ENCODE data around the gene FPR1. TPM values are rescaled to one million over a fixed set of nuclear protein-coding genes. Genes with fewer than 3 reads are reported as not detected.

The FPR1 gene
- total RNA-seq, 1 experiment from 2014 or later = 6.2 TPM

GRCh38 chr19:51799034-51799773 lies 47.5 kb upstream of the FPR1 start:
- H3K9me3 Mint-ChIP-seq (ENCODE audit: unreplicated experiment) = peaks cover 11% of the 10 kb centered on the region
- intact Hi-C loops (cut with micrococcal nuclease) = loop anchor here (10.0 kb wide), 1 partner anchor 694 kb away; the partner anchor contains the start of gene CTU1
- no peaks in the 10 kb centered on the region for H3K36me3 Mint-ChIP-seq (ENCODE audit: insufficient read depth, unreplicated experiment)
- no peak for TF ChIP-seq CTCF (IDR thresholded peaks at IDR 0.05; ENCODE audit: unreplicated experiment)
- no TSS peak for BruUV-seq (replicated peaks)
- CTCF ChIA-PET = interaction anchor here (0.6 to 2.1 kb wide), 8 partner anchors 8 to 413 kb away, joined by 3 to 18 read pairs (median 3); no protein-coding TSS in a partner anchor
- peak overlapping the region; percentile 2 for H3K4me3 Mint-ChIP-seq (ENCODE audit: unreplicated experiment)
- POLR2A ChIA-PET = interaction anchor here (0.6 to 3.2 kb wide), 8 partner anchors 10 to 473 kb away, joined by 3 to 12 read pairs (median 4); no protein-coding TSS in a partner anchor
- no peaks in the 10 kb centered on the region for H3K27me3 Mint-ChIP-seq (ENCODE audit: insufficient read depth, unreplicated experiment)
- H3K4me1 Mint-ChIP-seq (ENCODE audit: insufficient read depth, unreplicated experiment) = peaks cover 16% of the 10 kb centered on the region
- peak overlapping the region; percentile 43 for H3K27ac Mint-ChIP-seq (ENCODE audit: low read depth, unreplicated experiment)
- DNase-seq (ENCODE audit: unreplicated experiment) = peak; percentile 93

- H3K4me3 Mint-ChIP-seq (ENCODE audit: unreplicated experiment) = no peak overlapping the region
- BruUV-seq (replicated peaks) = no TSS peak
- CTCF ChIA-PET = interaction anchor here (0.6 kb wide), 1 partner anchor 92 kb away, joined by 5 read pairs; no protein-coding TSS in a partner anchor
Measured at GRCh38 chr19:51798062-51798461, 46.4 kb upstream of the FPR1 start.

GRCh38 chr19:51797480-51797879 lies 45.8 kb upstream of the FPR1 start:
- H3K4me1 Mint-ChIP-seq (ENCODE audit: insufficient read depth, unreplicated experiment) = peaks cover 16% of the 10 kb centered on the region
- DNase-seq (ENCODE audit: unreplicated experiment) = no peak
- H3K36me3 Mint-ChIP-seq (ENCODE audit: insufficient read depth, unreplicated experiment) = no peaks in the 10 kb centered on the region
- no peaks in the 10 kb centered on the region for H3K27me3 Mint-ChIP-seq (ENCODE audit: insufficient read depth, unreplicated experiment)
- peaks cover 11% of the 10 kb centered on the region for H3K9me3 Mint-ChIP-seq (ENCODE audit: unreplicated experiment)
- intact Hi-C loops (cut with micrococcal nuclease) = loop anchor here (10.0 kb wide), 1 partner anchor 693 kb away; the partner anchor contains the start of gene CTU1
- CTCF ChIA-PET = interaction anchor here (2.2 kb wide), 1 partner anchor 11 kb away, joined by 7 read pairs; no protein-coding TSS in a partner anchor
- no peak for TF ChIP-seq CTCF (IDR thresholded peaks at IDR 0.05; ENCODE audit: unreplicated experiment)
- no TSS peak for BruUV-seq (replicated peaks)
- no peak overlapping the region for H3K27ac Mint-ChIP-seq (ENCODE audit: low read depth, unreplicated experiment)
- POLR2A ChIA-PET = interaction anchor here (3.2 kb wide), 1 partner anchor 13 kb away, joined by 12 read pairs; no protein-coding TSS in a partner anchor
- H3K4me3 Mint-ChIP-seq (ENCODE audit: unreplicated experiment) = no peak overlapping the region

More at GRCh38 chr19:51798062-51798461, 46.4 kb upstream of the FPR1 start:
- DNase-seq (ENCODE audit: unreplicated experiment) = no peak
- H3K27me3 Mint-ChIP-seq (ENCODE audit: insufficient read depth, unreplicated experiment) = no peaks in the 10 kb centered on the region
- POLR2A ChIA-PET = interaction anchor here (3.2 kb wide), 1 partner anchor 13 kb away, joined by 12 read pairs; no protein-coding TSS in a partner anchor
- H3K9me3 Mint-ChIP-seq (ENCODE audit: unreplicated experiment) = peaks cover 11% of the 10 kb centered on the region
- H3K36me3 Mint-ChIP-seq (ENCODE audit: insufficient read depth, unreplicated experiment) = no peaks in the 10 kb centered on the region
- no peak overlapping the region for H3K27ac Mint-ChIP-seq (ENCODE audit: low read depth, unreplicated experiment)
- no peak for TF ChIP-seq CTCF (IDR thresholded peaks at IDR 0.05; ENCODE audit: unreplicated experiment)
- intact Hi-C loops (cut with micrococcal nuclease) = loop anchor here (10.0 kb wide), 1 partner anchor 693 kb away; the partner anchor contains the start of gene CTU1
- peaks cover 16% of the 10 kb centered on the region for H3K4me1 Mint-ChIP-seq (ENCODE audit: insufficient read depth, unreplicated experiment)

GRCh38 chr19:51796195-51796679 lies 44.6 kb upstream of the FPR1 start:
- POLR2A ChIA-PET = interaction anchor here (0.5 to 1.1 kb wide), 2 partner anchors 12 to 96 kb away, joined by 3 to 4 read pairs; no protein-coding TSS in a partner anchor
- BruUV-seq (replicated peaks) = no TSS peak
- H3K4me3 Mint-ChIP-seq (ENCODE audit: unreplicated experiment) = no peak overlapping the region
- H3K27ac Mint-ChIP-seq (ENCODE audit: low read depth, unreplicated experiment) = no peak overlapping the region
- no peak for TF ChIP-seq CTCF (IDR thresholded peaks at IDR 0.05; ENCODE audit: unreplicated experiment)
- H3K36me3 Mint-ChIP-seq (ENCODE audit: insufficient read depth, unreplicated experiment) = no peaks in the 10 kb centered on the region
- CTCF ChIA-PET = interaction anchor here (0.5 to 2.2 kb wide), 5 partner anchors 10 to 215 kb away, joined by 4 to 11 read pairs (median 4); no protein-coding TSS in a partner anchor
- H3K4me1 Mint-ChIP-seq (ENCODE audit: insufficient read depth, unreplicated experiment) = peaks cover 16% of the 10 kb centered on the region
- intact Hi-C loops (cut with micrococcal nuclease) = loop anchor here (10.0 kb wide), 1 partner anchor 691 kb away; the partner anchor contains the start of gene CTU1
- no peak for DNase-seq (ENCODE audit: unreplicated experiment)
- peaks cover 11% of the 10 kb centered on the region for H3K9me3 Mint-ChIP-seq (ENCODE audit: unreplicated experiment)
- H3K27me3 Mint-ChIP-seq (ENCODE audit: insufficient read depth, unreplicated experiment) = no peaks in the 10 kb centered on the region

Data from MCF 10A (cell line).